ENCODE measurements around the gene LACTBL1.
"Not testable (repeated sequence)": the region's sequence is repeated elsewhere in the genome, so short reads cannot be mapped to it uniquely, and the experiment has no call there.

The LACTBL1 gene, protein sequence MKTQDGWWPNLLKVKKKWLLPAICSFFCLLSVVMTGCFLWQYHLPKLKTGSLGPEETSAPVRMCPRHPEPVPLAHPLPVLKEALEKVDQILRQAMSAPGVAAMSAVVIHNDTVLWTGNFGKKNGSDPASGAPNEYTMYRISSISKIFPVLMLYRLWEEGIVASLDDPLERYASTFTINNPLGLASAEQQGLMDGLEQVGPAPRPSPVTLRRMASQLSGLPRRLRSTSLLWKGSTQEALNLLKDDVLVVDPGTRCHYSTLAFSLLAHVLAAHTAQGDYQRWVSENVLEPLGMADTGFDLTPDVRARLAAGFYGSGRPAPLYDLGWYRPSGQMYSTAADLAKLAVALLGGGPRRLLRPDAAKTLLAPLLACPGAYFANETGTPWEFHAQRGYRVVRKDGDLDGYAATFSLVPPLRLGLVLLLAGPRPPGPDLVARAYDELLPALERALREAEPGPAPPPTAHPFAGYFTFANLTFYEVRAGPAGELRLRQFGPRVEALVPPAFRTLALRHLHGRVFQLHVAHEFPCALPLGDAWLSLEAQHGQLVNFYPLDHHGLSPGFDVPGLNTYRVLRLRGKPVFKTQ

DNA sequence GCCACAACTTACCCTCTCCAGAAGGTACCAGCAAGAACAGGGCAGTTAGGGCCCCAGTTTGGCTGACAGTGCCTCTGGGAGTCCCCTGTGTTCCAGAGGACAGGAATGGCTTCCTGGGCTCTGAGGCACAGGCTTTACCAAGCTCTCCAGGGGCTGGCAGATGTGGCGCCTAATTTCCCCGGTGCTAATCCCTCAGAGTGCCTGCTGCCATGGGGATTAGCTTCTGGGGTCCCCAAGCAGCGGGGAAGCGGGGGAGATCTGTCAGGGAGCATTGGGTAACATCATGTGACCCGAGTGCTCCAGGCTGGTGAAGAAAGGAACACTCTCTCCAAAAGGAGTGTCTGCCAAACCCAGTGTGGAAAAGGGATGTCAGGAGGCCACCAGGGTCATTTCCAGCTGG is at the start of gene LACTBL1:
Gene LACTBL1 (minus strand): TSS at position 107 of the 400 bp plus-strand sequence. CDS start 550 bp downstream, outside the sequence.
- Histone ChIP-seq H3K9me3 (ENCODE audit: control insufficient read depth in 1 of 2, low read length in 2 of 2) (no peaks in the 10 kb centered on the region), H3K4me3 (ENCODE audit: low read depth in 1 of 2, low read length in 2 of 2) (no peak within 1 kb of the TSS), H3K36me3 (ENCODE audit: control insufficient read depth in 1 of 2, insufficient read depth in 2 of 2, low read length in 2 of 2) (no peaks in the 10 kb centered on the region), H3K27ac (ENCODE audit: low read depth, low read length) (no peak within 1 kb of the TSS), H3K4me1 (ENCODE audit: control insufficient read depth in 1 of 2, insufficient read depth in 2 of 2, low read length in 2 of 2) (no peaks in the 10 kb centered on the region), H3K9ac (ENCODE audit: low read depth in 1 of 2, low read length in 2 of 2) (no peak within 1 kb of the TSS), H3K27me3 (ENCODE audit: control insufficient read depth in 1 of 2, insufficient read depth in 2 of 2, low read length in 2 of 2) (peaks cover 7 to 15% of the 10 kb centered on the region in 2 donors)

DNA sequence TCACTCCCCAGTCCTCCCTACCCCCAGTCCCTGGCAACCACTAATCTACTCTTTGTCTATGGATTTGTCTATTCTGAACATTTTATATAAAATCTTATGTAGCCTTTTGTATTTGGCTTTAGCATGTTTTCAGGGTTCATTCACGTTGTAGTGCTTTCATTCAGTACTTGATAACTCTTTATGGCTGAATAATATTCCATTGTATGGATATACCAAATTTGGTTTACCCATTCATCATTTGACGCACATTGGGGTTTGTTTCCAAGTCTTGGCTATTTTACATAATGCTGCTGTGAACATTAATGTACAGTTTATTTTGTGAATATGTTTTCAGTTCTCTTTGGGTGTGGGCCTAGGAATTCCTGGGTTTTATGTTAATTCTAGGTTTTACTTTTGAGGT is 49.2 kb upstream of the LACTBL1 start:
- no peak overlapping the region for H3K4me3 ChIP-seq (ENCODE audit: low read depth in 1 of 2, low read length in 2 of 2)

DNA sequence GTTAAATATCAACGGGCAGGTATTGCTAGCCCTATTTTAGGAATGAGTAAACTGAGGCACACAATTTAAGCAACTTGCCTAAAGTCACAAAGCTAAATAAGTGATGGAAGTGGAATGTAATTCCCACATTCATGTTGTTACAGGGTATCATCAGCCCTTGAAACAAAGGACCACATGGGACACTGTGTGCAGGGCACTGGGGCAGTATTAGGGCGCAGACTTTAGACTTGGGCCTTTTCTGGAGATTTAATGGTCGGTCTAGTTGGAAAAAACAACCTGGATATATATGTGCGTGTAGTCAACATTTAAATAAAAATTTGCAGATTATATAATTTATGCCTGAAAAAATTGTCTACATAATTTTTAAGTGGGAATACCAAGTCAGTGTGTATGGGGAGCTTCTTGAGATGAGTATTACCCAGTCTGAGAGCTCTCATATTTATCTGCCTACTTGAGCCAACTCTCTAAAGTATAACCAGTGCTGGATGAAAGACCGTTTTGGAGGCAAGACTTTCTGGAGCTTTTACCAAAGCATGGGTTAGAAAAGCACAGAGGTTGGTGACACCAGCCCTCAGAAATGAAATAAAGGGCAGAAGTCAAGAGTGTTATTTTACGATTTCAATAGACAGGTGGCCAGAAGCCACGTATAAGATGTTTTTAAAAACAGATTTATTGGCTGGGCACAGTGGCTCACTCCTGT is 48.2 kb upstream of the LACTBL1 start:
- Histone ChIP-seq H3K4me3 (ENCODE audit: low read depth in 1 of 2, low read length in 2 of 2) (peak overlapping the region; percentile 86 to 97), H3K9ac (ENCODE audit: low read depth in 1 of 2, low read length in 2 of 2) (peak overlapping the region in 1 of 2 donors; percentile 83), H3K27ac (ENCODE audit: low read depth, low read length) (no peak overlapping the region), H3K4me1 (ENCODE audit: control insufficient read depth in 1 of 2, insufficient read depth in 2 of 2, low read length in 2 of 2) (peaks cover 5 to 11% of the 10 kb centered on the region in 2 donors), H3K27me3 (ENCODE audit: control insufficient read depth in 1 of 2, insufficient read depth in 2 of 2, low read length in 2 of 2) (no peaks in the 10 kb centered on the region), H3K36me3 (ENCODE audit: control insufficient read depth in 1 of 2, insufficient read depth in 2 of 2, low read length in 2 of 2) (no peaks in the 10 kb centered on the region), H3K9me3 (ENCODE audit: control insufficient read depth in 1 of 2, low read length in 2 of 2) (no peaks in the 10 kb centered on the region)

More for the DNA sequence above, 49.2 kb upstream of the LACTBL1 start:
- H3K4me1 ChIP-seq (ENCODE audit: control insufficient read depth in 1 of 2, insufficient read depth in 2 of 2, low read length in 2 of 2) = peaks cover 5 to 11% of the 10 kb centered on the region in 2 donors
- H3K9ac ChIP-seq (ENCODE audit: low read depth in 1 of 2, low read length in 2 of 2) = no peak overlapping the region
- H3K36me3 ChIP-seq (ENCODE audit: control insufficient read depth in 1 of 2, insufficient read depth in 2 of 2, low read length in 2 of 2) = no peaks in the 10 kb centered on the region
- H3K9me3 ChIP-seq (ENCODE audit: control insufficient read depth in 1 of 2, low read length in 2 of 2) = no peaks in the 10 kb centered on the region
- H3K27ac ChIP-seq (ENCODE audit: low read depth, low read length) = no peak overlapping the region
- H3K27me3 ChIP-seq (ENCODE audit: control insufficient read depth in 1 of 2, insufficient read depth in 2 of 2, low read length in 2 of 2) = no peaks in the 10 kb centered on the region

DNA sequence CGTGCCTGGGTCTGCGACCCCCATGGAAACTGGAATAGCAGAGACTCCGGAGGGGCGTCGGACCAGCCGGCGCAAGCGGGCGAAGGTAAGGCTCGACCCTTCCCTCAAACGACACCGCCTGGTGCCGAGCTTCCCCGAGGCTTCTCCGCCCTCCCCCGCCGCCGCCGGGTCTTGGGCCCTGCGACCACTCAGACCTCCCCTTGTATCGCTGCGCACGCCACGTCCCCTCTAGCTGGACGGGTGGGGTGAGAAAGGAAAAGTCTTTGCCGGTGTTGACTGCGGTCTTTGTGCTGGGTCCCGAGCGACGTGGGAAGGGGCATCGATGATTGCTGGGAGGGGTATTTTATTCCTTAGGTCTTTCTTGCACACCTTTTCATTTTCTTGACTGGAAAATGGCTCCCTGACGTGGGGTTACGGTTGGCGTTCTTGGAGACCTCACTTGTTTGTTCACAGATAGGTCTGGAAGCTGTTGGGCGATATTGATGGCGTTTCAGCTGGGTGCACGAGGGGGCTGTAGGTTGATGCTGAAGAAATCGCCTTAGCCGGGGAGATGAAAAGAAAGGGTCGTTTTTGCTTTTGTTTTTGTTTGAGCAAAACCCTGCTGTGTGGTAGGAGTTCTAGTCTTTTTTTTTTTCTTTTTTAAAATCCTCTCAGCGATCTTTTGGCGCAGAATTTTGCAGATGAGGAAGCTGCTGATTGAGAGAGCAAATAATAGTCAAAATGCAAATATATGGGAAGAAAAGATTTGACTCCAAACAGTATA is 47.4 kb upstream of the LACTBL1 start:
- Histone ChIP-seq H3K4me3 (ENCODE audit: low read depth in 1 of 2, low read length in 2 of 2) (peak overlapping the region; percentile 86 to 97), H3K9ac (ENCODE audit: low read depth in 1 of 2, low read length in 2 of 2) (peak overlapping the region; percentile 83 to 93), H3K9me3 (ENCODE audit: control insufficient read depth in 1 of 2, low read length in 2 of 2) (no peaks in the 10 kb centered on the region), H3K27ac (ENCODE audit: low read depth, low read length) (peak overlapping the region; percentile 82), H3K4me1 (ENCODE audit: control insufficient read depth in 1 of 2, insufficient read depth in 2 of 2, low read length in 2 of 2) (peaks cover 5 to 11% of the 10 kb centered on the region in 2 donors), H3K36me3 (ENCODE audit: control insufficient read depth in 1 of 2, insufficient read depth in 2 of 2, low read length in 2 of 2) (no peaks in the 10 kb centered on the region), H3K27me3 (ENCODE audit: control insufficient read depth in 1 of 2, insufficient read depth in 2 of 2, low read length in 2 of 2) (no peaks in the 10 kb centered on the region)

DNA sequence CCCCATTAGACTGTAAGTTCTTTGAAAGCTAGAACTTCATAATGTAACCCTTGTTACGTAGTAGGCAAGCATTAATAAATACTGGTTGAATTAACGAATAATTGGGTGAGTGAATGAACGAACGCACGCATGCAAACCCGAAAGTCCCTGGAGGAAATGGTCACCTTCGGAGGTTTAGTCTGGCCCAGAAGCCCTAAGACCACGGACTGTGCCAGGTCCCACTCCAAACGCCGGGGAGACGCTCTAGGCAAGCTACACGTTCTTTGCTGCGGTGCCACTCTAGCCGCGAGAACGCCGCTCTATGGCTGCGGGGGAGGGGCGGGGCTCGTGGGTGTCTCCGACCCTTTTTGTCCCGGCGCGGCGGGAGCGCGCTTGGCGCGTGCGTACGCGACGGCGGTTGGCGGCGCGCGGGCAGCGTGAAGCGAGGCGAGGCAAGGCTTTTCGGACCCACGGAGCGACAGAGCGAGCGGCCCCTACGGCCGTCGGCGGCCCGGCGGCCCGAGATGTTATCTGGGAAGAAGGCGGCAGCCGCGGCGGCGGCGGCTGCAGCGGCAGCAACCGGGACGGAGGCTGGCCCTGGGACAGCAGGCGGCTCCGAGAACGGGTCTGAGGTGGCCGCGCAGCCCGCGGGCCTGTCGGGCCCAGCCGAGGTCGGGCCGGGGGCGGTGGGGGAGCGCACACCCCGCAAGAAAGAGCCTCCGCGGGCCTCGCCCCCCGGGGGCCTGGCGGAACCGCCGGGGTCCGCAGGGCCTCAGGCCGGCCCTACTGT is 46.6 kb upstream of the LACTBL1 start, which contains the start of gene KDM1A:
Gene KDM1A (plus strand): TSS at position 375 of the 769 bp plus-strand sequence. CDS start 129 bp downstream, at position 504.
- Histone ChIP-seq H3K9me3 (ENCODE audit: control insufficient read depth in 1 of 2, low read length in 2 of 2) (no peaks in the 10 kb centered on the region), H3K9ac (ENCODE audit: low read depth in 1 of 2, low read length in 2 of 2) (peak within 1 kb of the TSS; percentile 83 to 93), H3K27ac (ENCODE audit: low read depth, low read length) (peak within 1 kb of the TSS; percentile 82), H3K36me3 (ENCODE audit: control insufficient read depth in 1 of 2, insufficient read depth in 2 of 2, low read length in 2 of 2) (no peaks in the 10 kb centered on the region), H3K4me3 (ENCODE audit: low read depth in 1 of 2, low read length in 2 of 2) (peak within 1 kb of the TSS; percentile 86 to 97), H3K27me3 (ENCODE audit: control insufficient read depth in 1 of 2, insufficient read depth in 2 of 2, low read length in 2 of 2) (no peaks in the 10 kb centered on the region), H3K4me1 (ENCODE audit: control insufficient read depth in 1 of 2, insufficient read depth in 2 of 2, low read length in 2 of 2) (peaks cover 5 to 11% of the 10 kb centered on the region in 2 donors)

DNA sequence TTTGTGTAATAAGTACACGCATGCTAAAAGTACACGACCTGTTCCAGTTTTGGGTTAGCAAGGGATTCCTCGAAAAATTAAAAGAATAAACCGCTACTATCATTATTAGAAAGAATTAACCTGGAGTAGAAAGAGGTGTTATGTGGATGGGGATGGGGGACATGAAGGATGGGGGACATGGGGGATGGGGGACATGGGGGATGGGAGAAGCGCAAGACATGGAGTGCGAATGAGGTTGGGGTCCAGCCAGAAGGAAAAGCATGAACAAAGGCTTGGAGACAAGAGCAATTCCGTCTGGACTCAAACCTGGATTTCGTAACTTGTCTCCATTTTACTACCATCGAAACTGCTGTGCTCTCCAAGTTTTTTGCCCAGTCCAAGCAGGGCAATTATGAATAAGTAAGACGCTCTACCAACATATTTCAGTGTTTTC is 46.0 kb upstream of the LACTBL1 start:
- peak overlapping the region; percentile 86 to 97 for H3K4me3 ChIP-seq (ENCODE audit: low read depth in 1 of 2, low read length in 2 of 2)
- peaks cover 5 to 11% of the 10 kb centered on the region in 2 donors for H3K4me1 ChIP-seq (ENCODE audit: control insufficient read depth in 1 of 2, insufficient read depth in 2 of 2, low read length in 2 of 2)
- H3K27ac ChIP-seq (ENCODE audit: low read depth, low read length) = no peak overlapping the region
- H3K36me3 ChIP-seq (ENCODE audit: control insufficient read depth in 1 of 2, insufficient read depth in 2 of 2, low read length in 2 of 2) = no peaks in the 10 kb centered on the region
- peak overlapping the region; percentile 83 to 93 for H3K9ac ChIP-seq (ENCODE audit: low read depth in 1 of 2, low read length in 2 of 2)
- H3K27me3 ChIP-seq (ENCODE audit: control insufficient read depth in 1 of 2, insufficient read depth in 2 of 2, low read length in 2 of 2) = no peaks in the 10 kb centered on the region
- H3K9me3 ChIP-seq (ENCODE audit: control insufficient read depth in 1 of 2, low read length in 2 of 2) = no peaks in the 10 kb centered on the region

DNA sequence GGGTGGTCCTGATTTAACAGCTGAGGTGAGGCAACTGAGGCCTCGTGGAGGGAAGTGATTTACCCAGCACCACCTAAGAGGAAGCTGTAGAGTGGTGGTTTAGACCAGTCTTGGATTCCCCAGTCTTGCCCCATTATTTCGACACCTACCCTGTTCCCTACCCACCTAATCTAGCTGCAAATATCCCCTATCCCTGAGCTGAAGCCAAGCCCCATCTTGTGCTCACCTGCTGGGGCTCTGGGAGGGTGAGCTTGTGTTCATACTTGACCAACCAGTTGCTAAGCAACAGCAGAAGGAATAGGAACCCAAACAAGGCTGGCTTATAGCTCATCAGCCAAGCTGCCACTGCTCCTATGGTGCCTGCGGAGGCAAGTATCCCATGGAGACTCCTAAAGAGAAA is 41.0 kb upstream of the LACTBL1 start:
- no peaks in the 10 kb centered on the region for H3K4me1 ChIP-seq (ENCODE audit: control insufficient read depth in 1 of 2, insufficient read depth in 2 of 2, low read length in 2 of 2)
- no peak overlapping the region for H3K4me3 ChIP-seq (ENCODE audit: low read depth in 1 of 2, low read length in 2 of 2)
- no peaks in the 10 kb centered on the region for H3K36me3 ChIP-seq (ENCODE audit: control insufficient read depth in 1 of 2, insufficient read depth in 2 of 2, low read length in 2 of 2)
- no peak overlapping the region for H3K9ac ChIP-seq (ENCODE audit: low read depth in 1 of 2, low read length in 2 of 2)
- H3K9me3 ChIP-seq (ENCODE audit: control insufficient read depth in 1 of 2, low read length in 2 of 2) = no peaks in the 10 kb centered on the region
- no peaks in the 10 kb centered on the region for H3K27me3 ChIP-seq (ENCODE audit: control insufficient read depth in 1 of 2, insufficient read depth in 2 of 2, low read length in 2 of 2)
- H3K27ac ChIP-seq (ENCODE audit: low read depth, low read length) = no peak overlapping the region

DNA sequence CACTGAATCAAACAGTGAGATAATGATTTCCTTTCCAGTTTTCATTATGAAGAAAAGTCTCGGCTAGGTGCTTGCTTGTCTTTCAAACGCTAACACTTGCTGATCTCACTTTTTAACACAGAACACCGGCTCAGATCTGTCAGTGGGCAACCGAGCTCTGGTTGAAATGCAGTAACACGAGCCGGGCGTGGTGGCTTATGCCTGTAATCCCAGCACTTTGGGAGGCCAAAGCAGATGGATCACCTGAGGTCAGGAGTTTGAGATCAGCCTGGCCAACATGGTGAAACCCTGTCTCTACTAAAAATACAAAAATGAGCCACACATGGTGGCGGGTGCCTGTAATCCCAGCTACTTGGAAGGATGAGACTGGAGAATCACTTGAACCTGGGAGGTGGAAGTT is 37.4 kb upstream of the LACTBL1 start:
- not testable (repeated sequence) for H3K27me3 ChIP-seq (ENCODE audit: control insufficient read depth in 1 of 2, insufficient read depth in 2 of 2, low read length in 2 of 2); H3K4me3 ChIP-seq (ENCODE audit: low read depth in 1 of 2, low read length in 2 of 2); H3K27ac ChIP-seq (ENCODE audit: low read depth, low read length); H3K9me3 ChIP-seq (ENCODE audit: control insufficient read depth in 1 of 2, low read length in 2 of 2); H3K9ac ChIP-seq (ENCODE audit: low read depth in 1 of 2, low read length in 2 of 2); H3K4me1 ChIP-seq (ENCODE audit: control insufficient read depth in 1 of 2, insufficient read depth in 2 of 2, low read length in 2 of 2); H3K36me3 ChIP-seq (ENCODE audit: control insufficient read depth in 1 of 2, insufficient read depth in 2 of 2, low read length in 2 of 2)

DNA sequence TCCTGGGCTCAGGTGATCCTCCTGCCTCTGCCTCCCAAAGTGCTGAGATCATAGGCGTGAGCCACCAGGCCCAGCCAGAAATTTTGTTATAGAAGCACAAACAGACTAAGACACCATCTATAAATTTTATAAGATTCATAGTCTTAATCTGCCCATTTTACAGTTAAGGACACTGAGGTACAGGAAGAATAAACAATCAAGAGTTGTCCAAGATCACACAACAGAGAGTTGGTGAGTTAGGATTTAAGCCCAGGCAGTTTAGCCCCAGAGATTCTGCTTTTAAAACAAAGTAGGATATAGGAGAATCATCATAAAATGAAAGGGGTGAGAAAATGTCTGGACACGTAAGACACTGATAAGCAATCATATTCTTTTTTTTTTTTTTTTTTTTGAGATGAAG is 36.2 kb upstream of the LACTBL1 start:
- no peaks in the 10 kb centered on the region for H3K36me3 ChIP-seq (ENCODE audit: control insufficient read depth in 1 of 2, insufficient read depth in 2 of 2, low read length in 2 of 2)
- H3K9me3 ChIP-seq (ENCODE audit: control insufficient read depth in 1 of 2, low read length in 2 of 2) = no peaks in the 10 kb centered on the region
- H3K4me3 ChIP-seq (ENCODE audit: low read depth in 1 of 2, low read length in 2 of 2) = no peak overlapping the region
- no peak overlapping the region for H3K9ac ChIP-seq (ENCODE audit: low read depth in 1 of 2, low read length in 2 of 2)
- no peak overlapping the region for H3K27ac ChIP-seq (ENCODE audit: low read depth, low read length)
- H3K27me3 ChIP-seq (ENCODE audit: control insufficient read depth in 1 of 2, insufficient read depth in 2 of 2, low read length in 2 of 2) = no peaks in the 10 kb centered on the region
- no peaks in the 10 kb centered on the region for H3K4me1 ChIP-seq (ENCODE audit: control insufficient read depth in 1 of 2, insufficient read depth in 2 of 2, low read length in 2 of 2)
